Smooth muscle cell (in vitro differentiated cells): Measurements from ENCODE around the gene KRTAP17-1. TPM values are rescaled to one million over a fixed set of nuclear protein-coding genes. Genes with fewer than 3 reads are reported as not detected.
"Not testable (repeated sequence)": the region's sequence is repeated elsewhere in the genome, so short reads cannot be mapped to it uniquely, and the experiment has no call there.

Experiments
- DNase-seq: peaks from one replicate; lab custom pipeline; 2025; ENCODE audit not compliant: unreplicated experiment; lab: John Stamatoyannopoulos, UW
- H2AFZ ChIP-seq: fragments of 200-600 bp; sonication (generic); 2 replicates; pipeline ENCODE4 v1.6.0; 2016; ENCODE audit warnings: antibody characterized with exemption, low read depth, mild to moderate bottlenecking
- H3F3A ChIP-seq: fragments of 200-600 bp; sonication (generic); 2 replicates; pipeline ENCODE4 v1.6.0; 2017; ENCODE audit warnings: antibody characterized with exemption, low read depth
- H3K27ac ChIP-seq: fragments of 200-600 bp; sonication (generic); 2 replicates; pipeline ENCODE4 v1.5.1; 2016; ENCODE audit warnings: low read depth, mild to moderate bottlenecking
- H3K27me3 ChIP-seq: fragments of 200-600 bp; sonication (generic); 2 replicates; pipeline ENCODE4 v1.6.1; 2016; ENCODE audit warnings: low read depth, mild to moderate bottlenecking
- H3K36me3 ChIP-seq: fragments of 200-600 bp; sonication (generic); 2 replicates; pipeline ENCODE4 v1.5.1; 2016; ENCODE audit warnings: low read depth
- H3K4me1 ChIP-seq: fragments of 200-600 bp; sonication (generic); 2 replicates; pipeline ENCODE4 v1.5.1; 2016; ENCODE audit warnings: low read depth
- H3K4me2 ChIP-seq: fragments of 200-600 bp; sonication (generic); 2 replicates; pipeline ENCODE4 v1.6.0; 2016; ENCODE audit warnings: mild to moderate bottlenecking
- H3K4me3 ChIP-seq: fragments of 200-600 bp; sonication (generic); 2 replicates; pipeline ENCODE4 v1.5.1; 2016; ENCODE audit warnings: mild to moderate bottlenecking
- H3K79me2 ChIP-seq: fragments of 200-600 bp; sonication (generic); 2 replicates; pipeline ENCODE4 v1.6.0; 2016; ENCODE audit warnings: low read depth, mild to moderate bottlenecking
- H3K9ac ChIP-seq: fragments of 200-600 bp; sonication (generic); 2 replicates; pipeline ENCODE4 v1.6.0; 2016; ENCODE audit warnings: low read depth
- H3K9me3 ChIP-seq: fragments of 200-600 bp; sonication (generic); replicated peaks from 2 replicates; pipeline ENCODE4 v1.5.1; 2016; ENCODE audit warnings: low read depth
- H4K20me1 ChIP-seq: fragments of 200-600 bp; sonication (generic); 2 replicates; pipeline ENCODE4 v1.6.0; 2016; ENCODE audit warnings: low read depth
- CTCF ChIP-seq: fragments of 200-600 bp; sonication (generic); IDR thresholded peaks from 2 replicates; pipeline ENCODE4 v1.5.1; 2017; ENCODE audit warnings: borderline replicate concordance, mild to moderate bottlenecking, antibody characterized with exemption; ENCODE audit not compliant: insufficient read depth, poor library complexity, severe bottlenecking
- whole genome bisulfite sequencing: methylation state at CpG from one replicate; pipeline ENCODE4 v1.1.7; 2016; ENCODE audit warnings: low lambda C conversion rate; 5-methylcytosine and 5-hydroxymethylcytosine counted together
- polyA plus RNA-seq: library from polyadenylated mRNA; unstranded; fragments of >200 nt; fragmentation: Nextera tagmentation; extraction: Ambion mirVana; gene quantifications from 2 replicates; pipeline ENCODE4 v1.2.1, GENCODE V29; 2016
- total RNA-seq: library from RNA; depleted of rRNA; stranded (reverse); fragments of >200 nt; gene quantifications from 2 replicates; pipeline ENCODE4 v1.2.3, GENCODE V29; 2014

Gene KRTAP17-1
- total and polyA plus RNA-seq, 2 experiments from 2014 or later: not detected

DNA sequence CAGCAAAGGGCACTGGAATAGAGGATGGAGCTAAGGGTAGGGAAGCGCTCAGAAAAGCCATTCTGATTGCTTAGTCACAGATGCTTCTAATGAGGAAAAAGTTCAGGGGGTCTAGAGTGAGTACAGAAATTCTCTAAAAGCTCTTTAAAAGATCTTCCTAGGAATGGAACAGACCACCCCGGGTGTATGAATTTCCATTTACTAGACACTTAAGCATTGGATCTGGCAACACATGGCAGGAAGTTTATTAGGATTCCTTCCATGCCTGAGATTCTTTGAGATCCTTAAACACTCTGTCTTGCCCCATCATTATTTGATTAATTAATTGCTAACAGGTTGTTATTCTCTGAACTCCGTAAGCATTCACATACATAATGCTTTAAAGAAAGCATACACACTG lies 31.5 kb downstream of the KRTAP17-1 start:
- H4K20me1 ChIP-seq: no peaks in the 10 kb centered on the region
- no peak overlapping the region for H2AFZ ChIP-seq
- no peak for TF ChIP-seq CTCF

GRCh38 chr17:41278176-41278955 lies 37.1 kb downstream of the KRTAP17-1 start:
- Histone ChIP-seq H2AFZ (no peak overlapping the region), H3K36me3 (no peaks in the 10 kb centered on the region), H4K20me1 (no peaks in the 10 kb centered on the region), H3K4me3 (no peak overlapping the region), H3K27me3 (peaks cover 7% of the 10 kb centered on the region), H3K27ac (no peak overlapping the region), H3K9me3 (no peaks in the 10 kb centered on the region), H3K9ac (no peak overlapping the region), H3K4me1 (no peaks in the 10 kb centered on the region), H3K4me2 (no peak overlapping the region), H3F3A (no peaks in the 10 kb centered on the region), H3K79me2 (no peaks in the 10 kb centered on the region)
- no peak for DNase-seq
- WGBS: 86% methylated on average over 3 of the region's 3 CpGs
- TF ChIP-seq CTCF: no peak

More for the DNA sequence above, 31.5 kb downstream of the KRTAP17-1 start:
- DNase-seq: no peak
- Histone ChIP-seq H3K9ac (no peak overlapping the region), H3K4me2 (no peak overlapping the region), H3K27me3 (no peaks in the 10 kb centered on the region), H3K27ac (no peak overlapping the region), H3K36me3 (no peaks in the 10 kb centered on the region), H3K9me3 (no peaks in the 10 kb centered on the region), H3K79me2 (no peaks in the 10 kb centered on the region), H3K4me3 (no peak overlapping the region), H3K4me1 (no peaks in the 10 kb centered on the region), H3F3A (no peaks in the 10 kb centered on the region)
- WGBS: 47% methylated on average over 3 of the region's 3 CpGs

GRCh38 chr17:41275648-41276190 lies 39.8 kb downstream of the KRTAP17-1 start, which contains the start of gene KRTAP9-7:
KRTAP9-7 (plus strand) TSS chr17:41275698; CDS start chr17:41275698, 0 bp downstream.
- H3K4me1 ChIP-seq, H3K27me3 ChIP-seq, H3K79me2 ChIP-seq, H3K4me2 ChIP-seq, H3K36me3 ChIP-seq, H4K20me1 ChIP-seq, H3F3A ChIP-seq, H3K9ac ChIP-seq, H3K4me3 ChIP-seq, H3K9me3 ChIP-seq, H3K27ac ChIP-seq, DNase-seq, H2AFZ ChIP-seq: not testable (repeated sequence)
- WGBS: 80% methylated on average over 3 of the region's 3 CpGs

DNA sequence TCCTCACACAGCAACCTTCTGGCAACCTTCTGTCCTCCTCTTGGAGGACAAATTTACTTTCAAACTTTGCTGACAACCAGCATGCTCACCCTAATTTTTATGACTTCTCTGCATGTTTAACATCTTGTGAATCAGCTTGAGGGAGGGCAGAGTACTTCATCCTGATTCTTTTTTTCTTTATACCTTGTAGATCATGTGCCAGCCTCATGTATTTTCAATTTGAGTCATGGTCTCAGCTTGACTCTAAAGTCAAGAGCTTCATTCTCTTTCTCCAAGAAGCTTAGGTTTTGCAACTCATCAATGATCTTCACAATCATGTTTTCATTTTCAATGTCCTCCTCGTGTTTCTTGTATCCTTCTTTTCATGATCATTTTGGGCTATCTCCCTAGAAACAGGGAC lies 43.7 kb downstream of the KRTAP17-1 start:
- Histone ChIP-seq H3K27me3 (peaks cover 7% of the 10 kb centered on the region), H3K79me2 (no peaks in the 10 kb centered on the region), H3F3A (no peaks in the 10 kb centered on the region), H3K4me1 (no peaks in the 10 kb centered on the region), H4K20me1 (no peaks in the 10 kb centered on the region), H3K4me3 (no peak overlapping the region), H3K9me3 (no peaks in the 10 kb centered on the region), H3K4me2 (no peak overlapping the region), H3K9ac (no peak overlapping the region), H3K36me3 (no peaks in the 10 kb centered on the region), H2AFZ (no peak overlapping the region), H3K27ac (no peak overlapping the region)
- DNase-seq: no peak
- WGBS: no CpG with 5 or more reads among the region's 1 CpG
- TF ChIP-seq CTCF: no peak

DNA sequence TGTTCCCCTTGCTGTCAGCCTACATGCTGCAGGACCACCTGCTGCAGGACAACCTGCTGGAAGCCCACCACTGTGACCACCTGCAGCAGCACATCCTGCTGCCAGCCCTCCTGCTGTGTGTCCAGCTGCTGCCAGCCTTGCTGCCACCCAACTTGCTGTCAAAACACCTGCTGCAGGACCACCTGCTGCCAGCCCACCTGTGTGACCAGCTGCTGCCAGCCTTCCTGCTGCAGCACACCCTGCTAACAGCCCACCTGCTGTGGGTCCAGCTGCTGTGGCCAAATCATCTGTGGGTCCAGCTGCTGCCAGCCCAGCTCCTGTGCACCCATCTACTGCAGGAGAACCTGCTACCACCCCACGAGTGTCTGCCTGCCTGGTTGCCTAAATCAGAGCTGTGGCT lies 44.2 kb downstream of the KRTAP17-1 start:
- H3K4me3 ChIP-seq, H3K4me1 ChIP-seq, H3K27me3 ChIP-seq, H3K4me2 ChIP-seq, H3K36me3 ChIP-seq, H3F3A ChIP-seq, DNase-seq, H2AFZ ChIP-seq, H3K79me2 ChIP-seq, H3K9ac ChIP-seq, H4K20me1 ChIP-seq, H3K9me3 ChIP-seq, H3K27ac ChIP-seq: not testable (repeated sequence)
- WGBS: no CpG with 5 or more reads among the region's 1 CpG
